ENCODE results near the gene FAM13A.

Gene FAM13A

GRCh38 chr4:88814043-88814617 is 242.9 kb downstream of the FAM13A start:
- DNase-seq (ENCODE audit: low spot score) = no peak

DNA sequence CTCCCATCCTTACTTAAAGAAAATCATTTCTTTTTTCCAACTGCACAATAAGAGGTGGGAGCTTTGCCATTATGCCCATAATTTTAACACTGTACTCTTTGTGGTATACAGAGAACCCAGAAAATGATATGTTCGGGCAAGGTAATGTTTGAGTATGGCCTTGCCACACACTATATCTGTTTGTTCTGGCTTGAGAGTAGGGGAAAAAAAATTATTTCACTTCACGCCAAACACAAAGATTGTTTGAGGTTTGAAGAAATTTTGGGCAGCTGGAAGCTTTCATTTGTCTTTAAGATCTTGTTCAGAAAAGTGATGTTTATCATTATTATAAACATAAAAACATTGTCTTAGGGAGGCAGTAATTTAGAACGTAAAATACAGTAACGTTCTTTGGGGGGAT is 244.0 kb downstream of the FAM13A start:
- DNase-seq (ENCODE audit: low spot score) = no peak

DNA sequence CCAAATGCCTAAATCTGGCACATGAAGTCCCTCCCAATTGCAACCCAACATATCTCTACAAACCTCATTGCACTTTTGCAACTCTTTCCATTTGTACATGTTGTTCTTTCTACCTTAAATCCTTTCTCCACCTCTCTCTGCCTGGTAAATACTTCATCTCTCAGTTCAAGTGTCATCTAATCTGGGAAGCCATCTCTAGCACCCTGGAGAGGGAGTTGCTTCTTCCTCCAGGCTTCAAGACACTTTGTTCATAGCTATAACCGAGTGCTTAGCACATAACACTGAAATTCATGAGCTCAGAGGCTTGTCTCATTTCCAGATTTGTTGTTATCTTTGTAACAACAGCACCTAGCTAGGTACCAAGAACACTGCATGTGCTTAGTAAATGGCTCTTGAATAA is 244.6 kb downstream of the FAM13A start:
- no peak for DNase-seq (ENCODE audit: low spot score)

- DNase-seq (ENCODE audit: low spot score) = no peak
These were observed 245.1 kb downstream of the FAM13A start for GRCh38 chr4:88811904-88812303.

DNA sequence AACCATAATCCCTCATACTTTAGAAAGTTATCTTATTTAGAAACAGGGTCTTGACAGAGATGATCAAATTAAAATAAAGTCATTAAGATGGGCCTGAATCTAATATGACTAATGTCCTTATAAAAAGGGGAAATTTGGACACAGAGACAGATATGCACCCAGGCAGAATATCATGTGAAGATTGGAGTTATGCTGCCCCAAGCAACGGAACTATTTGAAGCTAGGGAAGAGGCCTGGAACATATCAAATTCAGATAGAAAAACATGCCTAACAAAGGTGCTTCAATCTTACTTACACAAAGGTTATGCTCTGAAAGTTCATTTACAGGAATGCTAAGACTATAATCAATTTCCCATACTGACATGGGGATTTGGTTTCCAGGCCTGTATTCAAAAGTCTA is 246.7 kb downstream of the FAM13A start:
- no peak for DNase-seq (ENCODE audit: low spot score)

GRCh38 chr4:88809576-88810219 is 247.3 kb downstream of the FAM13A start:
- DNase-seq (ENCODE audit: low spot score) = no peak

DNA sequence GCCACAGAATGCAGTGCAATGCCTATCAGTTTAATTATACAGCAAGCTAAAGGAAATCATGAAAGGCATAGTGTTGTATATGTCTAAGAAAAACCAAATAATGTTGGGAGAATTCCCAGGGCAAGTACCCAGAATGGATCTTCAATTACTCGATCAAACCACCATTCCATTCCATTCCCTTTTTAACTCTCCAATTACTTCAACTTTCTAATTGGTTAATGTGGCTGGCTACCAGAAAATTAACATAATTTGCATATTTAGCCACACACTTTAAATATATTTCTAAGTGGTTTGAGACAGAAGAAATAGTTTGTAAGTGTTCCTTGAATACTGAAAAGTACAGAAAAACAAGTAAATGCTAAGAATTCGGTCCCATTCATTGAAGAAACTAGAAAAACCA is 247.9 kb downstream of the FAM13A start:
- no peak for DNase-seq (ENCODE audit: low spot score)

- DNase-seq (ENCODE audit: low spot score) = no peak
These were observed 249.5 kb downstream of the FAM13A start for GRCh38 chr4:88807499-88807898.

DNA sequence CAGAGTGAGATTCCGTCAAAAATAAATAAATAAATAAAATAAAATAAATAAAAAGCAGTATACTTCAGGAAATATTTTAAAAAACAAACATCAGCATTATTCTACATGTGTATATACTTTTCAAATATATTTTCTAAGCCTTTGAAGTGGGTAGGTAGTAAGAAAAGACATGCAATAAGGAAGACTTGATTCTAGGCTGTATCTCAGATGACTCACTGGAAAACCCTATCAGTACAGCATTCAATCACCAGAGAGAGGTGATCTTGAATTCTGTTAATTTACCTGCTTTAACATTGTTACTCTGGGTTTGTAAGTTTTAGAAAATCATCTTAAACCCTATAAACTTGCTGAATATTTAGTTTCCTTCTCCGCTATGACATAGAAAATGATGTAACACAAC is 252.8 kb downstream of the FAM13A start:
- DNase-seq (ENCODE audit: low spot score) = no peak

GRCh38 chr4:88803600-88804096 is 253.3 kb downstream of the FAM13A start:
- DNase-seq (ENCODE audit: low spot score) = no peak

GRCh38 chr4:88802585-88803286 is 254.2 kb downstream of the FAM13A start:
- DNase-seq (ENCODE audit: low spot score) = no peak

DNA sequence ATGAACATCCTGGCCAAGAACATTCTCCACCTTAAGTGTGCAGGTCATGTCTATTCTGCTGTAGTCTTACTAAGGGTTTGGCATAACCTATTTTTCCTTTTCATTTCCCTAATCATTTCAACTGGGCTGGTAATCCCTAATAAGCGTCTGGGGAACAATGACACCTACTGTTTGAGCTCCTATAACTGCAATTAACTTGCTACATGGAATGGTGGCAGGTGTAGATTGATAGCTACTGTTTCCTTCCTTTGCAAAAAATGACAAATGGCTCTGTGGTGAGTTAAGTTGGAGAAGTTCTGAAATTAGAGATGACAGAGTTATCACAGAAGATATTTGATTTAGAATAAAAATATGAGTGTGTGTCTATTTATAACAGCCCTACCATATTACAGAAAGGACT is 254.8 kb downstream of the FAM13A start:
- DNase-seq (ENCODE audit: low spot score) = no peak

DNA sequence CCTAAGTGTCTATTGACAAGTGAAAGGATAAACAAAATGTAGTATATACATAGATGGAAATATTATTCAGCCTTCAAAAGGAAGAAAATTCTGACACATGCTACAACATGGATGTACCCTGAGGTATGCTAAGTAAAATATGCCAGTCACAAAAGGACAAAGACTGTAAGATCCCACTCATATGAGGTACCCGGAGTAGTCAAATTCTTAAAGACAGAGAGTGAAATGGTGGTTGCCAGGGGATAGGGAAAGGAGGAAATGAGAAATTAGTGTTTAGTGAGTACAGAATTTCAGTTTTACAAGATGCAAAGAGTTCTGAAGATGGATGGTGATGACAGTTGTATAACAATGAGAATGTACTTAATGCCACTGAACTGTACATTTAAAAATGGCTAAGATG is 257.1 kb downstream of the FAM13A start:
- no peak for DNase-seq (ENCODE audit: low spot score)

- DNase-seq (ENCODE audit: low spot score) = no peak
These were observed 259.3 kb downstream of the FAM13A start for GRCh38 chr4:88797725-88798124.

GRCh38 chr4:88796545-88796944 is 260.4 kb downstream of the FAM13A start:
- no peak for DNase-seq (ENCODE audit: low spot score)

- DNase-seq (ENCODE audit: low spot score) = no peak
These were observed 262.0 kb downstream of the FAM13A start for GRCh38 chr4:88794952-88795351.

DNA sequence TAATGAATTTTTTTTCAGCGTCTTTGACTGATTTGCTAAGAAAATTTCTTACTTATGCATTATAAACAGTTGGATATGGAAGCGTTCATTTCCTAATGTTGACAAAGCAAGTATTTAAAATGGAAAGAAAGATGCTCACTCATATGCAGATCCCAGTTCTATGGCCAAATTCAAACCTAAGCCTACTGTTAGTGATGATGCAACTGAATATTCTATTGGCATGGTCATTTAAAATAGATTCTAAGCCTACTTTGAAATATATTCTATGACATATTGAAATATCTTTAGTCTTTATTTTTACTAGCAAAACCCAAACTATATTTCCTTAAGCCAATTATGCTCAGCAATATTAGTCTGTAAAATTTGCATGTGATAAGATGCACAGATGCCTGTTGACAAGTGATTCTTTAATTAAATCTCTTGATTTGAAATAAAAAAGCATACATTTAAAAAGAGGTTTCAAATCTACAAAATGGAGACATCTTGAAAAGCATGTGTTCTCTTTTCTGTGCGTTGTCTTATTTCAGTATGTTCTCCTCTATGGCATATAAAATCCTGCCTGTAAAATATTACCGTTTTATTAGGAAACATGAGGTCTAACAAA is 262.8 kb downstream of the FAM13A start:
- no peak for DNase-seq (ENCODE audit: low spot score)

- no peak for DNase-seq (ENCODE audit: low spot score)
These were observed 263.5 kb downstream of the FAM13A start for GRCh38 chr4:88793475-88793874.

- no peak for DNase-seq (ENCODE audit: low spot score)
These were observed 264.2 kb downstream of the FAM13A start for GRCh38 chr4:88792821-88793220.

GRCh38 chr4:88792268-88792781 is 264.7 kb downstream of the FAM13A start:
- no peak for DNase-seq (ENCODE audit: low spot score)

- DNase-seq (ENCODE audit: low spot score) = no peak
These were observed 265.7 kb downstream of the FAM13A start for GRCh38 chr4:88791274-88791673.

GRCh38 chr4:88788895-88789294 is 268.1 kb downstream of the FAM13A start:
- DNase-seq (ENCODE audit: low spot score) = no peak

Data from SK-N-DZ (cell line).